ENCODE data around the gene SERPINE1.

- TF ChIP-seq POLR2A (IDR thresholded peaks at IDR 0.05; ENCODE audit: low read length), result no peak
- no peak for TF ChIP-seq GATA1 (IDR thresholded peaks at IDR 0.05; ENCODE audit: low read depth, low read length)
Observed at GRCh38 chr7:101127460-101128039, 646 bp downstream of the SERPINE1 start.
